H9 (cell line): ENCODE measurements around the gene FBXO42. TPM values are rescaled to one million over a fixed set of nuclear protein-coding genes. Genes with fewer than 3 reads are reported as not detected.

Source experiments
- DNase-seq: peaks from one replicate; pipeline ENCODE4 v3.0.0-alpha.2; 2017
- H2AFZ ChIP-seq: one replicate; pipeline ENCODE4 v1.6.1; 2013; ENCODE audit warnings: mild to moderate bottlenecking, low read length, control low read depth, moderate library complexity
- H2AK5ac ChIP-seq: 2 replicates; pipeline ENCODE4 v1.6.1; 2013; ENCODE audit warnings: low read length, control low read depth, mixed read lengths; ENCODE audit not compliant: insufficient read length
- H2BK120ac ChIP-seq: one replicate; pipeline ENCODE4 v1.6.1; 2013; ENCODE audit warnings: low read depth, mild to moderate bottlenecking, low read length, control low read depth, inconsistent platforms; ENCODE audit not compliant: poor library complexity, severe bottlenecking
- H2BK12ac ChIP-seq: 2 replicates; pipeline ENCODE4 v1.6.1; 2013; ENCODE audit warnings: low read length, control low read depth, mixed read lengths, low read depth; ENCODE audit not compliant: insufficient read length
- H2BK15ac ChIP-seq: 2 replicates; pipeline ENCODE4 v1.6.1; 2013; ENCODE audit warnings: low read depth, low read length, control low read depth
- H2BK20ac ChIP-seq: one replicate; pipeline ENCODE4 v1.6.1; 2013; ENCODE audit warnings: low read depth, mild to moderate bottlenecking, low read length, control low read depth, inconsistent platforms; ENCODE audit not compliant: poor library complexity, severe bottlenecking
- H2BK5ac ChIP-seq: 2 replicates; pipeline ENCODE4 v1.6.1; 2013; ENCODE audit warnings: low read length, control low read depth, mixed read lengths; ENCODE audit not compliant: insufficient read length
- H3K14ac ChIP-seq: 2 replicates; pipeline ENCODE4 v1.6.1; 2013; ENCODE audit warnings: low read length, control low read depth; ENCODE audit not compliant: insufficient read depth
- H3K18ac ChIP-seq: 2 replicates; pipeline ENCODE4 v1.6.1; 2013; ENCODE audit warnings: low read depth, mild to moderate bottlenecking, mixed read lengths, low read length, control low read depth; ENCODE audit not compliant: insufficient read length
- H3K23ac ChIP-seq: 2 replicates; pipeline ENCODE4 v1.6.1; 2013; ENCODE audit warnings: low read length, control low read depth, mixed read lengths, low read depth; ENCODE audit not compliant: insufficient read length
- H3K23me2 ChIP-seq: 2 replicates; pipeline ENCODE4 v1.6.1; 2013; ENCODE audit warnings: low read depth, mild to moderate bottlenecking, mixed read lengths, low read length, control low read depth; ENCODE audit not compliant: insufficient read length, poor library complexity, severe bottlenecking
- H3K27ac ChIP-seq: 2 replicates; pipeline ENCODE4 v1.5.1; 2013; ENCODE audit warnings: low read length, control low read depth, mixed read lengths, low read depth; ENCODE audit not compliant: insufficient read length
- H3K27me3 ChIP-seq: 2 replicates; pipeline ENCODE4 v1.6.1; 2013; ENCODE audit warnings: low read length, control low read depth, inconsistent platforms; ENCODE audit not compliant: insufficient read depth
- H3K4ac ChIP-seq: 2 replicates; pipeline ENCODE4 v1.6.1; 2013; ENCODE audit warnings: low read depth, mild to moderate bottlenecking, control low read depth, inconsistent platforms, low read length, moderate library complexity
- H3K4me1 ChIP-seq: 2 replicates; pipeline ENCODE4 v1.6.1; 2013; ENCODE audit warnings: low read length, control low read depth, inconsistent platforms; ENCODE audit not compliant: insufficient read depth
- H3K4me2 ChIP-seq: 2 replicates; pipeline ENCODE4 v1.6.1; 2013; ENCODE audit warnings: low read length, control low read depth, mixed read lengths; ENCODE audit not compliant: insufficient read length, insufficient read depth
- H3K56ac ChIP-seq: 2 replicates; pipeline ENCODE4 v1.6.1; 2013; ENCODE audit warnings: low read depth, mild to moderate bottlenecking, mixed read lengths, low read length, control low read depth; ENCODE audit not compliant: insufficient read length
- H3K79me1 ChIP-seq: 2 replicates; pipeline ENCODE4 v1.6.1; 2013; ENCODE audit warnings: low read depth, mild to moderate bottlenecking, moderate library complexity, low read length, control low read depth, inconsistent platforms; ENCODE audit not compliant: insufficient read depth, poor library complexity, severe bottlenecking
- H3K79me2 ChIP-seq: 2 replicates; pipeline ENCODE4 v1.6.1; 2013; ENCODE audit warnings: low read length, control low read depth, inconsistent platforms; ENCODE audit not compliant: insufficient read depth
- H3K9ac ChIP-seq: 2 replicates; pipeline ENCODE4 v1.6.1; 2013; ENCODE audit warnings: low read length, control low read depth, mixed read lengths; ENCODE audit not compliant: insufficient read length; ENCODE audit errors: extremely low read depth
- H3K9me3 ChIP-seq: one replicate; pipeline ENCODE4 v1.6.1; 2013; ENCODE audit warnings: low read depth, low read length, inconsistent platforms; ENCODE audit not compliant: control insufficient read depth
- H3T11ph ChIP-seq: one replicate; pipeline ENCODE4 v1.6.1; 2013; ENCODE audit warnings: mild to moderate bottlenecking, low read length, control low read depth, inconsistent platforms
- H4K20me1 ChIP-seq: one replicate; pipeline ENCODE4 v1.6.1; 2013; ENCODE audit not compliant: control insufficient read depth, insufficient read length, insufficient read depth
- H4K5ac ChIP-seq: 2 replicates; pipeline ENCODE4 v1.6.1; 2013; ENCODE audit warnings: low read depth, mild to moderate bottlenecking, mixed read lengths, low read length, control low read depth; ENCODE audit not compliant: insufficient read length
- H4K8ac ChIP-seq: replicated peaks from 2 replicates; pipeline ENCODE4 v1.6.1; 2013; ENCODE audit warnings: low read length, control low read depth, mixed read lengths, low read depth; ENCODE audit not compliant: insufficient read length
- H4K91ac ChIP-seq: 2 replicates; pipeline ENCODE4 v1.6.1; 2013; ENCODE audit warnings: low read depth, mild to moderate bottlenecking, moderate library complexity, mixed read lengths, low read length, control low read depth; ENCODE audit not compliant: insufficient read length
- H3K27ac Mint-ChIP-seq, 3 experiments: 2 replicates in 2 of 3; 3 replicates in 1 of 3; pipeline ENCODE4 v1.8.0; 2020 to 2021; ENCODE audit warnings: mixed read lengths in 3 of 3, mild to moderate bottlenecking in 1 of 3, moderate library complexity in 1 of 3
- H3K27me3 Mint-ChIP-seq: 2 replicates; pipeline ENCODE4 v1.8.0; 2021; ENCODE audit warnings: low read depth, mild to moderate bottlenecking, moderate library complexity, mixed read lengths
- H3K36me3 Mint-ChIP-seq, 3 experiments: 2 replicates in 2 of 3; 3 replicates in 1 of 3; pipeline ENCODE4 v1.8.0; 2020 to 2021; ENCODE audit warnings: low read depth in 3 of 3, mixed read lengths in 3 of 3; ENCODE audit not compliant: insufficient read depth in 1 of 3
- H3K4me1 Mint-ChIP-seq, 2 experiments: 2 replicates each; pipeline ENCODE4 v1.8.0; 2020; ENCODE audit warnings: mixed read lengths in 2 of 2
- H3K4me3 Mint-ChIP-seq, 2 experiments: 2 replicates in 1 of 2; 3 replicates in 1 of 2; pipeline ENCODE4 v1.8.0; 2020 to 2021; ENCODE audit warnings: mild to moderate bottlenecking in 2 of 2, mixed read lengths in 2 of 2, moderate library complexity in 1 of 2
- H3K9me3 Mint-ChIP-seq, 2 experiments: 2 replicates in 1 of 2; 3 replicates in 1 of 2; pipeline ENCODE4 v1.8.0; 2020; ENCODE audit warnings: mild to moderate bottlenecking in 2 of 2, mixed read lengths in 2 of 2, moderate library complexity in 1 of 2
- CTCF ChIP-seq: fragments of 200-600 bp; sonication (generic); conservative IDR thresholded peaks from 3 replicates; pipeline ENCODE4 v1.8.0; 2021; ENCODE audit warnings: antibody characterized with exemption, mild to moderate bottlenecking
- WGBS: extraction: QIAGEN DNeasy Blood & Tissue Kit; methylation state at CpG from one replicate; pipeline ENCODE4 v1.1.7; 2013; ENCODE audit warnings: missing lambda C conversion rate, low lambda C conversion rate, mixed read lengths; ENCODE audit not compliant: insufficient read length; ENCODE audit errors: extremely low coverage; 5-methylcytosine and 5-hydroxymethylcytosine counted together
- total RNA-seq: library from RNA; stranded (reverse); gene quantifications from 2 replicates; pipeline ENCODE4 v1.2.1, GENCODE V29; 2021

Gene FBXO42
- total RNA-seq, 1 experiment from 2014 or later: 17.4 TPM

GRCh38 chr1:16387201-16388188, 35.2 kb upstream of the FBXO42 start:
- H4K5ac ChIP-seq: no peak overlapping the region
- no peaks in the 10 kb centered on the region for H3K23me2 ChIP-seq
- Mint-ChIP-seq H3K27ac (0 out of 7 replicates have a peak overlapping the region, but pooled peaks of 1 of the 3 experiments have one; percentile 3), H3K36me3 (peaks cover under 1 to 7% (median 4%) of the 10 kb centered on the region in 3 experiments; a peak in 4 of 7 replicates), H3K4me3 (no peak overlapping the region), H3K4me1 (peaks cover 47% of the 10 kb centered on the region in 2 experiments), H3K27me3 (no peaks in the 10 kb centered on the region), H3K9me3 (no peaks in the 10 kb centered on the region; a peak in 1 of 5 replicates)
- H2BK20ac ChIP-seq: no peak overlapping the region
- no peak for DNase-seq
- H3K79me2 ChIP-seq: peaks cover 50% of the 10 kb centered on the region
- H3K9me3 ChIP-seq: no peaks in the 10 kb centered on the region
- H3K27me3 ChIP-seq: no peaks in the 10 kb centered on the region
- H4K91ac ChIP-seq: no peak overlapping the region
- H3K4ac ChIP-seq: no peak overlapping the region
- no peak overlapping the region for H3K4me2 ChIP-seq
- no peak overlapping the region for H2BK12ac ChIP-seq
- no peak overlapping the region for H2AFZ ChIP-seq
- H4K20me1 ChIP-seq: peaks cover 7% of the 10 kb centered on the region
- no peak overlapping the region for H3K9ac ChIP-seq
- H2AK5ac ChIP-seq: no peak overlapping the region
- H3K79me1 ChIP-seq: peaks cover 11% of the 10 kb centered on the region
- no peak overlapping the region for H2BK5ac ChIP-seq
- no peak overlapping the region for H3K23ac ChIP-seq
- H3T11ph ChIP-seq: no peak overlapping the region
- peaks cover 12% of the 10 kb centered on the region; the same call in 1 of the 2 replicates for H3K4me1 ChIP-seq
- no peak overlapping the region for H2BK15ac ChIP-seq
- no peak overlapping the region for H4K8ac ChIP-seq
- no peak overlapping the region for H3K14ac ChIP-seq
- H2BK120ac ChIP-seq: no peak overlapping the region
- H3K27ac ChIP-seq: no peak overlapping the region
- no CpG with 5 or more reads among the region's 14 CpGs for WGBS
- H3K56ac ChIP-seq: no peak overlapping the region
- no peak overlapping the region for H3K18ac ChIP-seq
- no peak for TF ChIP-seq CTCF
